ENCODE measurements around the gene SAAL1. TPM values are rescaled to one million over a fixed set of nuclear protein-coding genes. Genes with fewer than 3 reads are reported as not detected.

The SAAL1 gene
- total RNA-seq, 1 experiment from 2014 or later, result 32.1 TPM

DNA sequence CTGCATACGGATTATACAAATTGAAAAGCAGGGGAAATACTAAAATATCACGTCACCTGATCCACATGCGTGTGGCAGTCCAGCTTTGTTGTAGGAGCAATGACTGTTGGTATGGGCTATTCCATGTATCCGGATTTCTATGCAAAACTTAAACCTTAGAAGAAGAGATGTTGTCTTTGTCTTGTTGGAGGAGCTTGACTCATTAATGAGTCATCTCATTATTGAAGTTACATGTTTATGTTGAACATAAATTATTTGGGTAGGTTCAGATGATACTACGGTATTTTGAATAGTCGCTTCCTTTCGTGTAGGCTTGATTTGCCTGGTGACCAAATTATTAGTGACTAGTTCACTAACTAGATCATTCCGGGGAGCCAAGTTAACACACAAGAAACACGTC is 806 bp upstream of the SAAL1 start:
- peaks cover 9% of the 10 kb centered on the region; the same call in 1 of the 2 replicates for H3F3A ChIP-seq (ENCODE audit: insufficient read depth, low read depth)
- intact Hi-C loops (cut with micrococcal nuclease; ENCODE audit: unreplicated experiment), result loop anchor here (5.0 kb wide), 2 partner anchors 94 to 114 kb away; partner anchors contain the start of gene SERGEF
- POLR2A ChIA-PET (ENCODE audit: unreplicated experiment), result no interaction called here
- H3K27me3 ChIP-seq (ENCODE audit: insufficient read depth, low read depth), result peaks cover 16% of the 10 kb centered on the region
- H2AFZ ChIP-seq, result no peak overlapping the region
- peaks cover 12% of the 10 kb centered on the region for H3K4me1 ChIP-seq (replicated peaks; ENCODE audit: insufficient read depth)
- H4K20me1 ChIP-seq (ENCODE audit: insufficient read depth), result no peaks in the 10 kb centered on the region
- peaks cover 18% of the 10 kb centered on the region for H3K79me2 ChIP-seq (ENCODE audit: low read depth)
- H3K9me3 ChIP-seq (ENCODE audit: insufficient read depth, low read depth), result no peaks in the 10 kb centered on the region
- H3K4me3 ChIP-seq, result no peak overlapping the region
- DNase-seq, result no peak
- BruUV-seq (replicated peaks), result no TSS peak
- H3K27ac ChIP-seq, result no peak overlapping the region
- no peaks in the 10 kb centered on the region for H3K9me2 ChIP-seq (ENCODE audit: insufficient read depth)
- no peak for TF ChIP-seq EZH2 (IDR thresholded peaks at IDR 0.05; ENCODE audit: low read depth)
- TF ChIP-seq, protein P1, sequence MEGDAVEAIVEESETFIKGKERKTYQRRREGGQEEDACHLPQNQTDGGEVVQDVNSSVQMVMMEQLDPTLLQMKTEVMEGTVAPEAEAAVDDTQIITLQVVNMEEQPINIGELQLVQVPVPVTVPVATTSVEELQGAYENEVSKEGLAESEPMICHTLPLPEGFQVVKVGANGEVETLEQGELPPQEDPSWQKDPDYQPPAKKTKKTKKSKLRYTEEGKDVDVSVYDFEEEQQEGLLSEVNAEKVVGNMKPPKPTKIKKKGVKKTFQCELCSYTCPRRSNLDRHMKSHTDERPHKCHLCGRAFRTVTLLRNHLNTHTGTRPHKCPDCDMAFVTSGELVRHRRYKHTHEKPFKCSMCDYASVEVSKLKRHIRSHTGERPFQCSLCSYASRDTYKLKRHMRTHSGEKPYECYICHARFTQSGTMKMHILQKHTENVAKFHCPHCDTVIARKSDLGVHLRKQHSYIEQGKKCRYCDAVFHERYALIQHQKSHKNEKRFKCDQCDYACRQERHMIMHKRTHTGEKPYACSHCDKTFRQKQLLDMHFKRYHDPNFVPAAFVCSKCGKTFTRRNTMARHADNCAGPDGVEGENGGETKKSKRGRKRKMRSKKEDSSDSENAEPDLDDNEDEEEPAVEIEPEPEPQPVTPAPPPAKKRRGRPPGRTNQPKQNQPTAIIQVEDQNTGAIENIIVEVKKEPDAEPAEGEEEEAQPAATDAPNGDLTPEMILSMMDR (conservative IDR thresholded peaks at IDR 0.05), result no peak
- H3K36me3 ChIP-seq (ENCODE audit: low read depth), result no peaks in the 10 kb centered on the region
- CTCF ChIA-PET, result interaction anchor here (0.5 to 1.7 kb wide), 5 partner anchors 9 to 510 kb away, joined by 3 to 8 read pairs (median 4); no protein-coding TSS in a partner anchor
- H3K4me2 ChIP-seq, result peak overlapping the region; percentile 77; the same call in 1 of the 2 replicates

DNA sequence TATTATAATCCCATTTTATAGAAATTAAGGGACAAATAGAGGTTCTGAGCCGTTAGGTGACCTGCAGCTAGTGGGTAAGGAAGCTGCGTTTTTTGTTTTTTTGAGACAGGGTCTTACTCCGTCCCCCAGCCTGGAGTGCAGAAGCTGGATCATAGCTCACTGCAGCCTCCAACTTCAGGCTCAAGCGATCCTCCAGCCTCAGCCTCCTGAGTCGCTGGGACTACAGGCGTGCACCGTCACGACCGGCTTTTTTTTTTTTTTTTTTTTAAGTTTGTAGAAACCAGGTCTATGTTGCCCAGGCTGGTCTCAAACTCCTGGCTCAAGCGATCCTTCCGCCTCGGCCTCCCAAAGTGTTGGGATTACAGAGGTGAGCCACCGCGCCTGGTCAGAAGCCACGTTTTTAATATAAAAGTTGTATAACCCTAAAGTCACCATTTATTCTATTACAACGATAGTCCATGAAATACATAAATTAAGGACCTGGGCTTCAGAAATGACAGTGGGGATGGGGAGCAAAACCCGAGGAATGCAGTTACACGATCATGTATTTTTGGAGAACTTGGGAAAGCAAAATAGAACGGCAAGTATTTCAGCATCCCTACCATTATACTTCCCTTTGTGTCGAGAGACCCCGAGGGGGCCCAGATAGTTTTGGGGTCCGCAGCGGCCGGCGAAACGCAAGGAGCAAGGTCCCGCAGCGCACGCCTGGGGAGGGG is 638 bp downstream of the SAAL1 start:
- H3K36me3 ChIP-seq (ENCODE audit: low read depth), result no peaks in the 10 kb centered on the region
- no peak for TF ChIP-seq EZH2 (IDR thresholded peaks at IDR 0.05; ENCODE audit: low read depth)
- TF ChIP-seq, protein P1 (conservative IDR thresholded peaks at IDR 0.05), result no peak
- no peaks in the 10 kb centered on the region for H3K9me3 ChIP-seq (ENCODE audit: insufficient read depth, low read depth)
- BruUV-seq (replicated peaks), result TSS peak; percentile 35
- intact Hi-C loops (cut with micrococcal nuclease; ENCODE audit: unreplicated experiment), result loop anchor here (5.0 kb wide), 2 partner anchors 93 to 113 kb away; partner anchors contain the start of gene SERGEF
- ChIA-PET CTCF (interaction anchor here (0.6 to 1.7 kb wide), 2 partner anchors 10 to 975 kb away, joined by 3 to 8 read pairs; no protein-coding TSS in a partner anchor), POLR2A (ENCODE audit: unreplicated experiment) (interaction anchor here (0.6 kb wide), 2 partner anchors 11 to 1301 kb away, joined by 5 to 6 read pairs; no protein-coding TSS in a partner anchor)
- no peak overlapping the region for H3K27ac ChIP-seq
- no peaks in the 10 kb centered on the region for H4K20me1 ChIP-seq (ENCODE audit: insufficient read depth)
- H2AFZ ChIP-seq, result peak overlapping the region; percentile 98
- H3K4me1 ChIP-seq (replicated peaks; ENCODE audit: insufficient read depth), result peaks cover 12% of the 10 kb centered on the region
- H3K79me2 ChIP-seq (ENCODE audit: low read depth), result peaks cover 18% of the 10 kb centered on the region
- peaks cover 9% of the 10 kb centered on the region for H3K27me3 ChIP-seq (ENCODE audit: insufficient read depth, low read depth)
- peaks cover 9% of the 10 kb centered on the region; the same call in 1 of the 2 replicates for H3F3A ChIP-seq (ENCODE audit: insufficient read depth, low read depth)
- no peak for DNase-seq
- peak overlapping the region; percentile 92 for H3K4me3 ChIP-seq
- H3K9me2 ChIP-seq (ENCODE audit: insufficient read depth), result no peaks in the 10 kb centered on the region
- H3K4me2 ChIP-seq, result peak overlapping the region; percentile 77

DNA sequence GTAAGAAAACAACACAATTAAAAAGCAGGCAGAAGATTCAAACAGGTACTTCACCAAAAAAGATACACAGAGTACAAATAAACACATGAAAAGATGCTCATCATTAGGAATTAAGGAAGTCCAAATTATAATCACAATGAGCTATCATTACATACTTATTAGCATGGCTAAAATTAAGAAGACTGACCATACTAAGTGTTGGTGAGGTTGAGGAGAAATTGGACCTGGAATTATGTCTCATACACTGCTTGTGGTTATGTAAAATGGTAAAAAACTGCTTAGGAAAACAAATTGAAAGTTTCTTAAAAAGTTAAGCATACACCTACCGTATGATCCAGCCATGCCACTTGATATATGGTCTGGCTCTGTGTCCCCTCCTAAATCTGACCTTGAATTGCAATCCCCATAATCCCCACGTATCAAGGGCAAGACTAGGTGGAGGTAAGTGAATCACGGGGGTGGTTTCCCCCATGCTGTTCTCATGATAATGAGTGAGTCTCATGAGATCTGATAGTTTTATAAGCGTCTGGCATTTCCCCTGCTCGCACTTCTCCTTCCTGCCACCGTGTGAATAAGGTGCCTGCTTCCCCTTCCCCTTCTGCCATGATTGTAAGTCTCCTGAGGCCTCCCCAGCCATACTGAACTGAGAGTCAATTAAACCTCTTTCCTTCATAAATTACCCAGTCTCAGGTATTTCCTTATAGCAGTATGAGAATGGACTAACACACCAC is 4.8 kb downstream of the SAAL1 start:
- no peaks in the 10 kb centered on the region for H3F3A ChIP-seq (ENCODE audit: insufficient read depth, low read depth)
- ChIA-PET CTCF (interaction anchor here (0.6 kb wide), 1 partner anchor 535 kb away, joined by 3 read pairs; no protein-coding TSS in a partner anchor), POLR2A (ENCODE audit: unreplicated experiment) (no interaction called here)
- H3K9me2 ChIP-seq (ENCODE audit: insufficient read depth), result no peaks in the 10 kb centered on the region
- H3K9me3 ChIP-seq (ENCODE audit: insufficient read depth, low read depth), result no peaks in the 10 kb centered on the region
- no peaks in the 10 kb centered on the region for H3K36me3 ChIP-seq (ENCODE audit: low read depth)
- H3K4me1 ChIP-seq (replicated peaks; ENCODE audit: insufficient read depth), result peaks cover 12% of the 10 kb centered on the region
- H3K79me2 ChIP-seq (ENCODE audit: low read depth), result peaks cover 18% of the 10 kb centered on the region
- H3K27ac ChIP-seq, result no peak overlapping the region
- BruUV-seq (replicated peaks), result no TSS peak
- no peak overlapping the region for H3K4me3 ChIP-seq
- TF ChIP-seq, protein P1 (conservative IDR thresholded peaks at IDR 0.05), result no peak
- no peak for TF ChIP-seq EZH2 (IDR thresholded peaks at IDR 0.05; ENCODE audit: low read depth)
- no peaks in the 10 kb centered on the region for H3K27me3 ChIP-seq (ENCODE audit: insufficient read depth, low read depth)
- no peak overlapping the region for H2AFZ ChIP-seq
- DNase-seq, result no peak
- no peak overlapping the region for H3K4me2 ChIP-seq
- H4K20me1 ChIP-seq (ENCODE audit: insufficient read depth), result no peaks in the 10 kb centered on the region
- intact Hi-C loops (cut with micrococcal nuclease; ENCODE audit: unreplicated experiment), result no loop called here

Data from PC-9 (cell line).